HL-60 (cell line): ENCODE results near the gene PIK3R4.

Experiments used
- DNase-seq, 2 experiments: peaks; one replicate each; pipeline ENCODE4 v3.0.0-alpha.2; 2010 to 2020; ENCODE audit warnings: low read depth in 1 of 2, low spot score in 1 of 2
- H3K27ac ChIP-seq: fragments of 250-450 bp; sonication (Bioruptor Pico); replicated peaks from 2 replicates; pipeline ENCODE4 v1.5.1; 2020; ENCODE audit warnings: mild to moderate bottlenecking, moderate library complexity
- H3K27me3 ChIP-seq: fragments of 250-450 bp; sonication (Bioruptor Pico); 2 replicates; pipeline ENCODE4 v1.5.1; 2021; ENCODE audit warnings: mild to moderate bottlenecking, moderate library complexity; ENCODE audit not compliant: insufficient read depth, poor library complexity, severe bottlenecking
- H3K4me3 ChIP-seq: replicated peaks from 2 replicates; pipeline ENCODE4 v1.5.1; 2011; ENCODE audit warnings: mild to moderate bottlenecking, control low read depth, low read length; ENCODE audit not compliant: insufficient read depth
- GABPA ChIP-seq: IDR thresholded peaks from 2 replicates; pipeline ENCODE4 v1.6.1; 2012; ENCODE audit warnings: low read depth
- POLR2AphosphoS5 ChIP-seq: IDR thresholded peaks from 2 replicates; pipeline ENCODE4 v1.6.1; 2012; ENCODE audit warnings: low read depth
- SPI1 ChIP-seq: IDR thresholded peaks from 2 replicates; pipeline ENCODE4 v1.6.1; 2012; ENCODE audit warnings: low read depth, mild to moderate bottlenecking, borderline replicate concordance
- TF ChIP-seq, protein P1 (sequence below): IDR thresholded peaks from one replicate; pipeline ENCODE4 v1.5.1; 2011; ENCODE audit warnings: low read length, control low read depth, inconsistent platforms; ENCODE audit not compliant: insufficient read depth
- TF ChIP-seq, protein P2 (sequence below): IDR thresholded peaks from 2 replicates; pipeline ENCODE4 v1.6.1; 2012; ENCODE audit warnings: low read depth; ENCODE audit not compliant: insufficient replicate concordance

Gene PIK3R4

DNA sequence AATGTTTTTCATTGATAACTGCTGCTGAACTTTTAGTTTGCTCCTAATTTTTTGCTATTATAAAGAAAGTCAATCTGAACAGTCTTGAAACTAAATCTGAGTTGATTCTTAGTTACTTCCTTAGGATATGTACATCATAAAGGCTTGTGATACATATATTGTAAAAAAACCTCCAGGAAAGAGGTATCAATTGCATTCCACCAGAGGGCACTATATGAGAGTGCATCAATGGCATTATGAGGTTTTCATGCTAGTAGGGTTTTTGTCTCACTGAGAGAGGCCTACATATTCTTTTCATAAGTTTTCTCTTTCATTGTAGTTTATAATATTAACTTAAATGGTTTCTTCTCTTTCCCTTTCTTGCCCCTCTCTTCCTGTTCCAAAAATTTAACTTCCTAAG, 46.9 kb downstream of the PIK3R4 start:
- DNase-seq, result peak; percentile 12 to 36
- H3K4me3 ChIP-seq, result no peak overlapping the region
- H3K27me3 ChIP-seq, result no peaks in the 10 kb centered on the region
- H3K27ac ChIP-seq, result no peak overlapping the region
- no peak for TF ChIP-seq GABPA
- TF ChIP-seq POLR2AphosphoS5, result no peak
- TF ChIP-seq, protein P1, sequence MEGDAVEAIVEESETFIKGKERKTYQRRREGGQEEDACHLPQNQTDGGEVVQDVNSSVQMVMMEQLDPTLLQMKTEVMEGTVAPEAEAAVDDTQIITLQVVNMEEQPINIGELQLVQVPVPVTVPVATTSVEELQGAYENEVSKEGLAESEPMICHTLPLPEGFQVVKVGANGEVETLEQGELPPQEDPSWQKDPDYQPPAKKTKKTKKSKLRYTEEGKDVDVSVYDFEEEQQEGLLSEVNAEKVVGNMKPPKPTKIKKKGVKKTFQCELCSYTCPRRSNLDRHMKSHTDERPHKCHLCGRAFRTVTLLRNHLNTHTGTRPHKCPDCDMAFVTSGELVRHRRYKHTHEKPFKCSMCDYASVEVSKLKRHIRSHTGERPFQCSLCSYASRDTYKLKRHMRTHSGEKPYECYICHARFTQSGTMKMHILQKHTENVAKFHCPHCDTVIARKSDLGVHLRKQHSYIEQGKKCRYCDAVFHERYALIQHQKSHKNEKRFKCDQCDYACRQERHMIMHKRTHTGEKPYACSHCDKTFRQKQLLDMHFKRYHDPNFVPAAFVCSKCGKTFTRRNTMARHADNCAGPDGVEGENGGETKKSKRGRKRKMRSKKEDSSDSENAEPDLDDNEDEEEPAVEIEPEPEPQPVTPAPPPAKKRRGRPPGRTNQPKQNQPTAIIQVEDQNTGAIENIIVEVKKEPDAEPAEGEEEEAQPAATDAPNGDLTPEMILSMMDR, result peak; percentile 46

DNA sequence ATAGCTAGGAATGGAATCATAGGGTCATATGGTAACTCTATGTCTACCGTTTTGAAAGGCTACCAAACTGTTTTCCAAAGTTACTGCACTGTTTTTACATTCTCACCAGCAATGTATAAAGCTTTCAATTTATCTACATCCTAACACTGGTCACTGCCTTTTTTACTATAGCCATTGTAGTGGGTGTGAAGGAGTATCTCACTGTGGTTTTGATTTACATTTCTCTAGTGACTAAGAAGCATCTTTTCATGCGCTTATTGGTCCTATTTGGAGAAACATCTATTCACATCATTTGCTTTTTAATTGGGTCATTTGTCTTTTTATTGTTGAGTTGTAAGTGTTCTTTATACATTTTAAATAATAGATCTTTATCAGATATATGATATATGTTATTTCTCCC, 53.3 kb downstream of the PIK3R4 start:
- H3K4me3 ChIP-seq, result no peak overlapping the region
- TF ChIP-seq, protein P2, sequence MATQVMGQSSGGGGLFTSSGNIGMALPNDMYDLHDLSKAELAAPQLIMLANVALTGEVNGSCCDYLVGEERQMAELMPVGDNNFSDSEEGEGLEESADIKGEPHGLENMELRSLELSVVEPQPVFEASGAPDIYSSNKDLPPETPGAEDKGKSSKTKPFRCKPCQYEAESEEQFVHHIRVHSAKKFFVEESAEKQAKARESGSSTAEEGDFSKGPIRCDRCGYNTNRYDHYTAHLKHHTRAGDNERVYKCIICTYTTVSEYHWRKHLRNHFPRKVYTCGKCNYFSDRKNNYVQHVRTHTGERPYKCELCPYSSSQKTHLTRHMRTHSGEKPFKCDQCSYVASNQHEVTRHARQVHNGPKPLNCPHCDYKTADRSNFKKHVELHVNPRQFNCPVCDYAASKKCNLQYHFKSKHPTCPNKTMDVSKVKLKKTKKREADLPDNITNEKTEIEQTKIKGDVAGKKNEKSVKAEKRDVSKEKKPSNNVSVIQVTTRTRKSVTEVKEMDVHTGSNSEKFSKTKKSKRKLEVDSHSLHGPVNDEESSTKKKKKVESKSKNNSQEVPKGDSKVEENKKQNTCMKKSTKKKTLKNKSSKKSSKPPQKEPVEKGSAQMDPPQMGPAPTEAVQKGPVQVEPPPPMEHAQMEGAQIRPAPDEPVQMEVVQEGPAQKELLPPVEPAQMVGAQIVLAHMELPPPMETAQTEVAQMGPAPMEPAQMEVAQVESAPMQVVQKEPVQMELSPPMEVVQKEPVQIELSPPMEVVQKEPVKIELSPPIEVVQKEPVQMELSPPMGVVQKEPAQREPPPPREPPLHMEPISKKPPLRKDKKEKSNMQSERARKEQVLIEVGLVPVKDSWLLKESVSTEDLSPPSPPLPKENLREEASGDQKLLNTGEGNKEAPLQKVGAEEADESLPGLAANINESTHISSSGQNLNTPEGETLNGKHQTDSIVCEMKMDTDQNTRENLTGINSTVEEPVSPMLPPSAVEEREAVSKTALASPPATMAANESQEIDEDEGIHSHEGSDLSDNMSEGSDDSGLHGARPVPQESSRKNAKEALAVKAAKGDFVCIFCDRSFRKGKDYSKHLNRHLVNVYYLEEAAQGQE, result no peak
- TF ChIP-seq GABPA (no peak), SPI1 (no peak), POLR2AphosphoS5 (no peak)
- TF ChIP-seq, protein P1, result no peak
- H3K27me3 ChIP-seq, result no peaks in the 10 kb centered on the region
- no peak overlapping the region for H3K27ac ChIP-seq
- no peak for DNase-seq

DNA sequence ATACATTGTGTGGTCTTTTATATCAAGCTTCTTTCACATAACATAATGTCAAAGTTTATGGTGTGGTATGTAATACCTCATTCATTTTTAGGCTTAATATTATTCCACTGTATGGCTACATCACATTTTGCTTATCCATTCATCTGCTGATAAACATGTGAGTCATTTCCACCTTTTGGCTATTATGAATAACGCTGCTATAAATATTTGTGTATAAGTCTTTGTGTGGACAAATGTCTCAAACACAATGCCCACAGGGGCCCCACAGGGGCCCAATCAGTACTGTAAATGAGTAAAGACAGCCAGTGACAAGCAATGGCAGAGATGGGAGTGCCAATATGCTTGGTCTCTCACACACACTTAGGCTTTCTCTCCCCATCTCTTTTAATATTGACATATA, 54.2 kb downstream of the PIK3R4 start:
- no peak for TF ChIP-seq GABPA
- TF ChIP-seq, protein P1, result no peak
- no peak for TF ChIP-seq SPI1
- TF ChIP-seq, protein P2, result no peak
- no peak for TF ChIP-seq POLR2AphosphoS5
- Histone ChIP-seq H3K4me3 (no peak overlapping the region), H3K27ac (no peak overlapping the region), H3K27me3 (no peaks in the 10 kb centered on the region)
- no peak for DNase-seq

DNA sequence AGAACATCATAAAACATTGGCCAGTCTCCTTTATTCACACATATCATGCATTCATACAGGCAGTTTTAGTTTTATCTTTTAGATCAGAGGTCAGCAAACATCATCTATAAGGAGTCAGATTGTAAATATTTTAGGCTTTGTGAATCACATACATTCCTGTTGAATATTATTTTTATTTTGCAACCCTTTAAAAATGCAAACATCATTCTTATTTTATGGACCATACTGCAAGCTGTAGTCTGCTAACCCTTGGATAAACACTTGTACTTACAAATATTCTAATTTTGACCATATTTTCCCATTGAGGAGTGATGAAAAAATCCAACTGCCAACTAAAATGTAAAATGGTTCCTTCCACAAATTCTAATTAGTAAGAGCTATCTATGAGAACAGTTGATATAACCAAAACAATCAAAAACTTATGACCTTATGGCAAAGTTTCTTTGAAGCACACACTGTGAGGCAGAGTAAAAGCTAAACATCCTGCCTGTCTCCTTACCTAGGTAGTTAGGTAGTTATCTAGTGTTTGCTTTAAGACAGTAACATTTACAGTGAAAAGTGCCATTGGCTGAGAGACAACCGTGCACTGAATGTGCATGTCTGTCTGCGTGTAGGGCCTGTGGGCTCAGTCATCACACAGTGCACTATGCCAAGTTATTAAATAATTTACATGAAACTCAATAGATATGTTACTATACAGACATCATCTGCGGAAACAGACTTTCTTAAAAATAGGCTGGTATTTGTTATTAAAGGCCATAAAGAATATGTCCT, 57.7 kb downstream of the PIK3R4 start:
- H3K27ac ChIP-seq, result no peak overlapping the region
- DNase-seq, result no peak
- H3K4me3 ChIP-seq, result no peak overlapping the region
- H3K27me3 ChIP-seq, result no peaks in the 10 kb centered on the region
- no peak for TF ChIP-seq SPI1
- TF ChIP-seq, protein P2, result no peak
- no peak for TF ChIP-seq POLR2AphosphoS5
